K562 (cell line): ENCODE measurements around the gene GALNT9. TPM values are rescaled to one million over a fixed set of nuclear protein-coding genes. Genes with fewer than 3 reads are reported as not detected.

ENCODE experiments used
- ATAC-seq: fragments of 200-7000 bp; cut with Tn5 transposase; 3 replicates; pipeline ENCODE4 v1.9.1; 2020; ENCODE audit warnings: moderate library complexity
- BruUV-seq: library from RNA; stranded (reverse); fragments of 400-500 nt; replicated peaks from 2 replicates; lab custom pipeline; 2021; lab: Mats Ljungman, UMichigan
- CTCF ChIA-PET: fragments of 300-600 bp; formaldehyde crosslinking; extraction: SDS; loops from one replicate; lab custom pipeline; 2021; ENCODE audit warnings: low intra/inter-chr PET ratio; lab: Yijun Ruan, JAX
- POLR2A ChIA-PET: fragments of 300-600, 350-650 bp; sonication (Branson Sonifier 250); formaldehyde crosslinking; extraction: SDS; loops from one replicate; lab custom pipeline; 2021; ENCODE audit warnings: antibody characterized with exemption, inconsistent platforms; lab: Yijun Ruan, JAX
- DNase-seq, 4 experiments: peaks; one replicate each; pipeline versions ENCODE4 v3.0.0 to v3.0.0-alpha.2; 2011 to 2018; ENCODE audit warnings: low spot score in 3 of 4, mixed read lengths in 3 of 4; ENCODE audit errors: extremely low read depth in 1 of 4
- FAIRE-seq: peaks from 2 replicates; lab custom pipeline; 2011; peaks lifted over from hg19 to GRCh38; lab: Jason Lieb, UNC
- H2AFZ ChIP-seq: 2 replicates; pipeline ENCODE4 v1.6.0; 2011; ENCODE audit warnings: low read depth, low read length, control low read depth, inconsistent platforms
- H3K27ac ChIP-seq: fragments of 200-600 bp; 3 replicates; pipeline ENCODE4 v1.8.0; 2011; ENCODE audit warnings: low read depth, mild to moderate bottlenecking, control low read depth, inconsistent platforms, low read length, moderate library complexity, mixed read lengths; ENCODE audit errors: extremely low read depth
- H3K27me3 ChIP-seq, 2 experiments: fragments of 300-600 bp in 1 of 2; 2 replicates in 1 of 2; 3 replicates in 1 of 2; pipeline versions ENCODE4 v1.6.0 to v1.8.0; 2011; ENCODE audit warnings: inconsistent platforms in 2 of 2, low read length in 2 of 2, mild to moderate bottlenecking in 1 of 2, mixed read lengths in 1 of 2, moderate library complexity in 1 of 2; ENCODE audit not compliant: control insufficient read depth in 2 of 2, insufficient read depth in 2 of 2
- H3K36me3 ChIP-seq: fragments of 300-600 bp; 3 replicates; pipeline ENCODE4 v1.8.0; 2011; ENCODE audit warnings: mild to moderate bottlenecking, low read length, inconsistent platforms; ENCODE audit not compliant: control insufficient read depth, insufficient read depth
- H3K4me1 ChIP-seq, 2 experiments: fragments of 200-600 bp in 1 of 2; replicated peaks in 1 of 2; 2 replicates in 1 of 2; 3 replicates in 1 of 2; pipeline versions ENCODE4 v1.5.1 to v1.8.0; 2011; ENCODE audit warnings: inconsistent platforms in 2 of 2, low read length in 2 of 2, mild to moderate bottlenecking in 1 of 2, mixed read lengths in 1 of 2, moderate library complexity in 1 of 2; ENCODE audit not compliant: control insufficient read depth in 2 of 2, insufficient read depth in 2 of 2
- H3K4me2 ChIP-seq: 2 replicates; pipeline ENCODE4 v1.6.1; 2011; ENCODE audit warnings: low read length, control low read depth, inconsistent platforms, mixed read lengths; ENCODE audit not compliant: insufficient read depth
- H3K4me3 ChIP-seq: fragments of 200-600 bp; sonication (generic), shearing (Covaris generic); 2 replicates; pipeline ENCODE4 v1.5.1; 2016; ENCODE audit warnings: control low read depth, inconsistent platforms
- H3K79me2 ChIP-seq: fragments of 200-600 bp; 3 replicates; pipeline ENCODE4 v1.8.0; 2011; ENCODE audit warnings: low read length, inconsistent platforms; ENCODE audit not compliant: control insufficient read depth, insufficient read depth
- H3K9ac ChIP-seq, 2 experiments: 2 replicates each; pipeline versions ENCODE4 v1.6.0 to v1.6.1; 2011; ENCODE audit warnings: low read depth in 2 of 2, low read length in 2 of 2, control low read depth in 1 of 2, inconsistent platforms in 1 of 2, mild to moderate bottlenecking in 1 of 2, mixed read lengths in 1 of 2; ENCODE audit not compliant: insufficient read depth in 1 of 2
- H3K9me1 ChIP-seq: one replicate; pipeline ENCODE4 v1.6.0; 2011; ENCODE audit warnings: inconsistent platforms, mild to moderate bottlenecking, low read length, moderate library complexity; ENCODE audit not compliant: control insufficient read depth, insufficient read depth
- H3K9me3 ChIP-seq: replicated peaks from 2 replicates; pipeline ENCODE4 v1.5.1; 2011; ENCODE audit warnings: low read depth, low read length, inconsistent platforms; ENCODE audit not compliant: control insufficient read depth, insufficient read depth
- H4K20me1 ChIP-seq: replicated peaks from 2 replicates; pipeline ENCODE4 v1.6.1; 2011; ENCODE audit warnings: low read length, inconsistent platforms, mixed read lengths; ENCODE audit not compliant: control insufficient read depth, insufficient read depth
- CHD7 ChIP-seq: fragments of 200-600 bp; sonication (generic); IDR thresholded peaks from one replicate; pipeline ENCODE4 v1.6.1; 2012; ENCODE audit warnings: mild to moderate bottlenecking, low read depth, low read length, inconsistent platforms
- JUNB ChIP-seq: fragments of 450-650 bp; formaldehyde crosslinking; conservative IDR thresholded peaks from 2 replicates; pipeline ENCODE4 v1.4.0; 2020; ENCODE audit warnings: mild to moderate bottlenecking
- NCOA2 ChIP-seq, 2 experiments: fragments of 450-650 bp; IDR thresholded peaks; 2 replicates each; pipeline ENCODE4 v1.6.1; 2018; ENCODE audit warnings: mild to moderate bottlenecking in 2 of 2, moderate library complexity in 1 of 2; ENCODE audit not compliant: partially characterized antibody in 2 of 2
- RBM34 ChIP-seq: fragments of 200-400 bp; formaldehyde crosslinking; IDR thresholded peaks from 2 replicates; pipeline ENCODE4 v1.6.1; 2018; ENCODE audit warnings: low read length, borderline replicate concordance; ENCODE audit not compliant: insufficient read depth
- SMAD2 ChIP-seq: fragments of 150-350 bp; IDR thresholded peaks from 2 replicates; pipeline ENCODE4 v1.6.1; 2014; ENCODE audit warnings: low read depth, mild to moderate bottlenecking, low read length
- TCF7 ChIP-seq: sonication (generic); IDR thresholded peaks from 2 replicates; pipeline ENCODE4 v1.6.1; 2016; ENCODE audit warnings: antibody characterized with exemption, borderline replicate concordance
- ZNF274 ChIP-seq: IDR thresholded peaks from 2 replicates; pipeline ENCODE4 v1.6.1; 2011; ENCODE audit warnings: low read depth, mild to moderate bottlenecking, low read length, moderate library complexity, borderline replicate concordance
- WGBS: fragments of 100-300 bp; shearing (Covaris generic); methylation state at CpG from one replicate; pipeline ENCODE4 v1.1.6; 2016; ENCODE audit warnings: low coverage, mixed read lengths; ENCODE audit not compliant: insufficient coverage; ENCODE audit errors: missing lambda C conversion rate; 5-methylcytosine and 5-hydroxymethylcytosine counted together
- in situ Hi-C: fragments of 300-500 bp; cut with MboI; formaldehyde crosslinking; loops from 4 replicates; pipeline ENCODE4 v1.15.0; 2018; ENCODE audit warnings: inconsistent platforms, mixed read lengths
- intact Hi-C: fragments of 100-400 bp; cut with micrococcal nuclease; formaldehyde crosslinking; loops from 2 replicates; pipeline ENCODE4 v1.14.2; 2022
- polyA plus RNA-seq, 8 experiments: library from polyadenylated mRNA; depleted of rRNA in 4 of 8; stranded (reverse) in 5 of 8; unstranded in 3 of 8; fragments of >200 nt; fragmentation: Nextera tagmentation in 2 of 8; fragmentation: Illumina TruSeq in 1 of 8; extraction: Ambion mirVana in 2 of 8; extraction: Trizol in 1 of 8; gene quantifications; 2 replicates each; pipeline versions ENCODE4 v1.2.1 to v1.2.3, GENCODE V29; 2011 to 2014; ENCODE audit warnings: inconsistent platforms in 1 of 8, missing spikeins in 1 of 8
- total RNA-seq, 7 experiments: library from RNA; depleted of rRNA in 6 of 7; stranded (reverse); fragments of >200 nt in 6 of 7; fragmentation: Illumina TruSeq in 2 of 7; extraction: Trizol in 2 of 7; gene quantifications; 2 replicates each; pipeline versions ENCODE4 v1.2.1 to v1.2.3, GENCODE V29; 2011 to 2021; ENCODE audit warnings: low replicate concordance in 1 of 7
- TF ChIP-seq, protein P1 (sequence below): IDR thresholded peaks from 2 replicates; pipeline ENCODE4 v1.6.1; 2011; ENCODE audit warnings: borderline replicate concordance, low read depth, mild to moderate bottlenecking, moderate library complexity, low read length; ENCODE audit not compliant: insufficient read depth, poor library complexity, severe bottlenecking

GALNT9 gene
- total and polyA plus RNA-seq, 9 of the 15 experiments (the other 6 are each of a cell fraction or from before 2014, with no cell fraction given), result not detected

DNA sequence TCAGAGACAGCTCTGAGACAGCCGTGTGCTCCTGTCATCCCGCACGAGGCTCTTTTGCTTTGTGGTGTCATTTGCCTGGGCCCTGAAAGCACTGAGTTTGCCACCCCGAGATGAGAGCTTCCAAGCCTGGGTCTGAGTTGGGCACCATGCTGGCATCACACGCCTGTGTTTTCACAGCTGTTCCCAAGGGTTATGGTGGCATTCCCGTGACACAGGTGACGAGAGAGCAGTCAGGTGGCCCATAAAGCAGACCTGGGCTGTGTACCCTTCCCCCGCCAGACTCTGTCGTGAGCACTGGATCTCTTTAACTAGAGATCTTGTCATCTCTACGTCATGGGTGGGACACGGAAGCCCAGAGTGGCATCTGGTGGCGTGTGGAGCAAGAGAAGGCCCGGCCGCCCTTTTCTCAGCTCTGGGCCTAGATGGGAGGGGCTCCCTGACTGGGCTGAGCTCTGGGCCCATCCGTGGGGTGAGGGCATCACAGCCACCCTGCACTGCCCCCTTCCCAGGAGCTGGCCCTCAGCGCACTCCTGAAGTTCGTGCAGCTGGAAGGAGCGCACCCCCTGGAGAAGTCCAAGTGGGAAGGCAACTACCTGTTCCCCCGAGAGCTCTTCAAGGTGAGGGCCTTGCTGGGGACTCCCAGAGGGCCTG, 182.5 kb downstream of the GALNT9 start:
- FAIRE-seq (no peak), DNase-seq (no peak), ATAC-seq (no peak)
- H3K9me3 ChIP-seq, result no peaks in the 10 kb centered on the region
- ChIA-PET POLR2A (interaction anchor here (0.5 kb wide), 2 partner anchors 194 to 291 kb away, joined by 3 to 4 read pairs; no protein-coding TSS in a partner anchor), CTCF (no interaction called here)
- peaks cover 4% of the 10 kb centered on the region for H3K9me1 ChIP-seq
- 96% methylated on average over 19 of the region's 19 CpGs for WGBS
- H3K4me1 ChIP-seq, result peaks cover 11 to 46% of the 10 kb centered on the region in 2 experiments; a peak in 4 of 5 replicates
- no TSS peak for BruUV-seq
- H3K4me3 ChIP-seq, result no peak overlapping the region
- in situ Hi-C loops, result no loop called here
- H3K27ac ChIP-seq, result no peak overlapping the region
- no peak overlapping the region for H3K4me2 ChIP-seq
- intact Hi-C loops, result no loop called here
- H3K79me2 ChIP-seq, result peaks cover 57% of the 10 kb centered on the region
- peak overlapping the region in 1 of 2 experiments; percentile 26; a peak in 1 of 4 replicates for H3K9ac ChIP-seq
- H2AFZ ChIP-seq, result no peak overlapping the region
- H4K20me1 ChIP-seq, result no peaks in the 10 kb centered on the region
- H3K36me3 ChIP-seq, result peaks cover 55% of the 10 kb centered on the region; the same call in 2 of the 3 replicates
- H3K27me3 ChIP-seq, result no peaks in the 10 kb centered on the region
- TF ChIP-seq TCF7 (no peak), ZNF274 (no peak), JUNB (CRISPR knock-in tag) (no peak), SMAD2 (no peak), NCOA2 (IDR thresholded peaks at IDR 0.05; ENCODE audit: partially characterized antibody in 2 of 2) (no peak), CHD7 (no peak), RBM34 (no peak)
- TF ChIP-seq, protein P1, sequence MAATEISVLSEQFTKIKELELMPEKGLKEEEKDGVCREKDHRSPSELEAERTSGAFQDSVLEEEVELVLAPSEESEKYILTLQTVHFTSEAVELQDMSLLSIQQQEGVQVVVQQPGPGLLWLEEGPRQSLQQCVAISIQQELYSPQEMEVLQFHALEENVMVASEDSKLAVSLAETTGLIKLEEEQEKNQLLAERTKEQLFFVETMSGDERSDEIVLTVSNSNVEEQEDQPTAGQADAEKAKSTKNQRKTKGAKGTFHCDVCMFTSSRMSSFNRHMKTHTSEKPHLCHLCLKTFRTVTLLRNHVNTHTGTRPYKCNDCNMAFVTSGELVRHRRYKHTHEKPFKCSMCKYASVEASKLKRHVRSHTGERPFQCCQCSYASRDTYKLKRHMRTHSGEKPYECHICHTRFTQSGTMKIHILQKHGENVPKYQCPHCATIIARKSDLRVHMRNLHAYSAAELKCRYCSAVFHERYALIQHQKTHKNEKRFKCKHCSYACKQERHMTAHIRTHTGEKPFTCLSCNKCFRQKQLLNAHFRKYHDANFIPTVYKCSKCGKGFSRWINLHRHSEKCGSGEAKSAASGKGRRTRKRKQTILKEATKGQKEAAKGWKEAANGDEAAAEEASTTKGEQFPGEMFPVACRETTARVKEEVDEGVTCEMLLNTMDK, result no peak
